Liver (tissue), 9 donors: ENCODE measurements around the gene POLR1H. TPM values are rescaled to one million over a fixed set of nuclear protein-coding genes. Genes with fewer than 3 reads are reported as not detected.
A peak's percentile ranks its signal among the peaks of the same experiment; 100 is the strongest.

Experiments
- DNase-seq: peaks from one replicate; pipeline ENCODE4 v3.0.0-alpha.2; 2017; ENCODE audit warnings: low spot score
- H3K27ac ChIP-seq, 2 donors: one replicate each; pipeline ENCODE4 v1.7.0; 2013; ENCODE audit warnings: inconsistent platforms in 2 of 2, low read length in 2 of 2, control low read depth in 1 of 2, low read depth in 1 of 2, mild to moderate bottlenecking in 1 of 2
- H3K27me3 ChIP-seq, 4 donors: one replicate each; pipeline versions ENCODE4 v1.6.1 to v1.7.0; 2013; ENCODE audit warnings: low read length in 3 of 4, inconsistent platforms in 1 of 4, mild to moderate bottlenecking in 1 of 4, moderate library complexity in 1 of 4; ENCODE audit not compliant: control insufficient read depth in 4 of 4, insufficient read depth in 4 of 4
- H3K36me3 ChIP-seq, 4 donors: one replicate each; pipeline versions ENCODE4 v1.6.1 to v1.7.0; 2013; ENCODE audit warnings: low read length in 3 of 4, mild to moderate bottlenecking in 3 of 4, low read depth in 1 of 4, moderate library complexity in 1 of 4; ENCODE audit not compliant: control insufficient read depth in 4 of 4, insufficient read depth in 3 of 4
- H3K4me1 ChIP-seq, 4 donors: one replicate each; pipeline versions ENCODE4 v1.6.1 to v1.7.0; 2013; ENCODE audit warnings: low read length in 3 of 4, mild to moderate bottlenecking in 3 of 4, moderate library complexity in 1 of 4; ENCODE audit not compliant: control insufficient read depth in 4 of 4, insufficient read depth in 4 of 4
- H3K4me3 ChIP-seq, 3 donors: one replicate each; pipeline versions ENCODE4 v1.6.1 to v1.7.0; 2013; ENCODE audit warnings: low read length in 3 of 3, control low read depth in 1 of 3, low read depth in 1 of 3, mild to moderate bottlenecking in 1 of 3
- H3K9ac ChIP-seq, 2 donors: one replicate each; pipeline ENCODE4 v1.7.0; 2013; ENCODE audit warnings: low read length in 2 of 2, mild to moderate bottlenecking in 2 of 2, moderate library complexity in 2 of 2, control low read depth in 1 of 2, low read depth in 1 of 2
- H3K9me3 ChIP-seq, 4 donors: one replicate each; pipeline versions ENCODE4 v1.6.1 to v1.7.0; 2013; ENCODE audit warnings: low read length in 3 of 4; ENCODE audit not compliant: control insufficient read depth in 4 of 4
- CTCF ChIP-seq: fragments of 150-350 bp; IDR thresholded peaks from 2 replicates; pipeline ENCODE4 v1.5.1; 2017; ENCODE audit warnings: improper control_type of control experiment, low read depth, low read length; ENCODE audit not compliant: missing input control
- EGR1 ChIP-seq, 2 donors: IDR thresholded peaks; 2 replicates each; pipeline ENCODE4 v1.6.1; 2016 to 2018; ENCODE audit warnings: antibody characterized with exemption in 2 of 2, low read depth in 2 of 2
- FOXA1 ChIP-seq: IDR thresholded peaks from 2 replicates; pipeline ENCODE4 v1.6.1; 2016; ENCODE audit warnings: antibody characterized with exemption
- FOXA2 ChIP-seq: IDR thresholded peaks from 2 replicates; pipeline ENCODE4 v1.6.1; 2016; ENCODE audit warnings: antibody characterized with exemption
- GABPA ChIP-seq, 2 donors: IDR thresholded peaks in 1 of 2; conservative IDR thresholded peaks in 1 of 2; 2 replicates each; pipeline ENCODE4 v1.6.1; 2016; ENCODE audit warnings: antibody characterized with exemption in 2 of 2, mild to moderate bottlenecking in 1 of 2, moderate library complexity in 1 of 2
- HNF4A ChIP-seq, 2 donors: conservative IDR thresholded peaks; 2 replicates each; pipeline ENCODE4 v1.6.1; 2016; ENCODE audit warnings: antibody characterized with exemption in 2 of 2, mild to moderate bottlenecking in 2 of 2
- HNF4G ChIP-seq: IDR thresholded peaks from 2 replicates; pipeline ENCODE4 v1.6.1; 2016; ENCODE audit warnings: antibody characterized with exemption
- JUND ChIP-seq, 2 donors: IDR thresholded peaks; 2 replicates each; pipeline ENCODE4 v1.6.1; 2016; ENCODE audit warnings: antibody characterized with exemption in 2 of 2
- NR2F2 ChIP-seq: IDR thresholded peaks from 2 replicates; pipeline ENCODE4 v1.6.1; 2016; ENCODE audit warnings: antibody characterized with exemption
- REST ChIP-seq: IDR thresholded peaks from 2 replicates; pipeline ENCODE4 v1.6.1; 2016; ENCODE audit warnings: antibody characterized with exemption, mild to moderate bottlenecking
- RXRA ChIP-seq, 2 donors: IDR thresholded peaks; 2 replicates each; pipeline ENCODE4 v1.6.1; 2017 to 2018; ENCODE audit warnings: antibody characterized with exemption in 2 of 2, mild to moderate bottlenecking in 1 of 2
- TAF1 ChIP-seq: conservative IDR thresholded peaks from 2 replicates; pipeline ENCODE4 v1.6.1; 2016; ENCODE audit warnings: antibody characterized with exemption, mild to moderate bottlenecking
- YY1 ChIP-seq: IDR thresholded peaks from 2 replicates; pipeline ENCODE4 v1.6.1; 2016; ENCODE audit warnings: antibody characterized with exemption, mild to moderate bottlenecking
- ZBTB33 ChIP-seq: IDR thresholded peaks from 2 replicates; pipeline ENCODE4 v1.6.1; 2016; ENCODE audit warnings: antibody characterized with exemption
- WGBS: extraction: QIAGEN DNeasy Blood & Tissue Kit; methylation state at CpG from one replicate; pipeline ENCODE4 v1.1.7; 2013; 5-methylcytosine and 5-hydroxymethylcytosine counted together
- polyA plus RNA-seq, 2 donors: library from polyadenylated mRNA; stranded (reverse) in 1 of 2; unstranded in 1 of 2; fragments of 200-250 nt in 1 of 2; fragments of >200 nt in 1 of 2; fragmentation: Nextera tagmentation in 1 of 2; extraction: Ambion mirVana in 1 of 2; gene quantifications; one replicate each; pipeline versions ENCODE4 v1.2.1 to v1.2.3, GENCODE V29; 2013 to 2015
- total RNA-seq, 2 donors: library from RNA; depleted of rRNA; stranded (reverse); fragments of >200 nt; gene quantifications; one replicate each; pipeline ENCODE4 v1.2.3, GENCODE V29; 2014
- donor health status: healthy.
- donor health status: healthy.
- donor health status: healthy.
- donor health status: healthy.
- donor health status: healthy.

The POLR1H gene
- total and polyA plus RNA-seq, 4 donors, result 7.0 to 27.5 (median 16.8) TPM

- TF ChIP-seq YY1 (no peak), HNF4A (conservative IDR thresholded peaks at IDR 0.05) (no peak), EGR1 (IDR thresholded peaks at IDR 0.05; ENCODE audit: low read depth in 2 of 2) (no peak), CTCF (no peak), FOXA1 (no peak), HNF4G (no peak), JUND (IDR thresholded peaks at IDR 0.05) (no peak), ZBTB33 (no peak), NR2F2 (no peak)
- peaks cover 4 to 50% (median 37%) of the 10 kb centered on the region in 4 donors for H3K4me1 ChIP-seq
- H3K9ac ChIP-seq, result no peak overlapping the region
- no peaks in the 10 kb centered on the region for H3K9me3 ChIP-seq
- WGBS, result 69% methylated on average over 2 of the region's 2 CpGs
- DNase-seq, result no peak
- H3K27me3 ChIP-seq, result no peaks in the 10 kb centered on the region
- H3K4me3 ChIP-seq, result no peak overlapping the region
- peaks cover 0 to 3% (median under 1%) of the 10 kb centered on the region in 4 donors for H3K36me3 ChIP-seq
- no peak overlapping the region for H3K27ac ChIP-seq
Measured at GRCh38 chr6:30063315-30063714, 2.2 kb downstream of the POLR1H start.

GRCh38 chr6:30066082-30066481, 5.0 kb downstream of the POLR1H start:
- H3K9me3 ChIP-seq, result no peaks in the 10 kb centered on the region
- H3K36me3 ChIP-seq, result peaks cover 0 to 16% (median 9%) of the 10 kb centered on the region in 4 donors
- H3K4me1 ChIP-seq, result peaks cover 4 to 38% (median 28%) of the 10 kb centered on the region in 4 donors
- no peak for DNase-seq
- no peaks in the 10 kb centered on the region for H3K27me3 ChIP-seq
- H3K9ac ChIP-seq, result peak overlapping the region; percentile 84 to 85
- no peak for TF ChIP-seq GABPA (IDR thresholded peaks at IDR 0.05 in 1 of 2, conservative IDR thresholded peaks at IDR 0.05 in 1 of 2)
- TF ChIP-seq EGR1 (IDR thresholded peaks at IDR 0.05; ENCODE audit: low read depth in 2 of 2), result no peak
- no peak for TF ChIP-seq JUND (IDR thresholded peaks at IDR 0.05)
- TF ChIP-seq TAF1, result no peak
- TF ChIP-seq HNF4G, result no peak
- TF ChIP-seq REST, result no peak
- no peak for TF ChIP-seq FOXA2
- no peak for TF ChIP-seq RXRA (IDR thresholded peaks at IDR 0.05)
- peak overlapping the region; percentile 87 to 90 for H3K27ac ChIP-seq
- H3K4me3 ChIP-seq, result peak overlapping the region; percentile 62 to 91 (median 83)
- 20% methylated on average over 4 of the region's 4 CpGs for WGBS
